Activated CD4-positive, alpha-beta T cell treated with anti-CD3 and anti-CD28 coated beads, Interleukin-2, amount 50 U/mL, for 24 hours (primary cell): ENCODE results near the gene SNRPA.

Source experiments
- DNase-seq, 2 donors: peaks; one replicate each; pipeline ENCODE4 v3.0.0-alpha.2; 2020; ENCODE audit warnings: low read depth in 1 of 2, low spot score in 1 of 2

Gene SNRPA

DNA sequence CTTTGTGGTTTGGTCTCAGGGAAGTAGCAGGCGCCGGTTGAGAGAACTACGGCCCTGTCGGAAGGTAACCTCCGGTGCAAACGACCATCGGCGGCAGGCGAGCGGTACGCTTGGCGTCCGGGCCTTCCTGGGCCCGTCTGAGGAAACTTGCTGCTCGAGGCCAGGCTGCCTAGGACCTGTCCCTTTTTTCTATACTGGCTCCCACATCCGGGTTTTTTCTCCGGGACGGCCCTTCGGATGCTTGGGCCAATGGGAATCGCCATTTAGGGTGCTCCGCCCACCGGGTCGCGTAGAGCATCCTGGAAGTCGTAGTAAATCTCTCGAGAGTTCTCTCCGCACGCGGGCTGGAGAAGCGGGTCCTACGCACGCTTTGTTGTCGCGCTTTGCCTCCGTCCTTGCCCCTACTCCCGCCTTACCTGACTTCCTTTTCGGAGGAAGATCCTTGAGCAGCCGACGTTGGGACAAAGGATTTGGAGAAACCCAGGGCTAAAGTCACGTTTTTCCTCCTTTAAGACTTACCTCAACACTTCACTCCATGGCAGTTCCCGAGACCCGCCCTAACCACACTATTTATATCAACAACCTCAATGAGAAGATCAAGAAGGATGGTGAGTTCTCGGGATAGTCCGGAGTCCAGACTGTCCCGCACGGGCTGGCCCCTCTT, at the start of gene SNRPA:
Gene SNRPA (plus strand): TSS at position 330 of the 664 bp plus-strand sequence. CDS start 206 bp downstream, at position 536.
- peak in 1 of 2 donors; percentile 97 for DNase-seq

DNA sequence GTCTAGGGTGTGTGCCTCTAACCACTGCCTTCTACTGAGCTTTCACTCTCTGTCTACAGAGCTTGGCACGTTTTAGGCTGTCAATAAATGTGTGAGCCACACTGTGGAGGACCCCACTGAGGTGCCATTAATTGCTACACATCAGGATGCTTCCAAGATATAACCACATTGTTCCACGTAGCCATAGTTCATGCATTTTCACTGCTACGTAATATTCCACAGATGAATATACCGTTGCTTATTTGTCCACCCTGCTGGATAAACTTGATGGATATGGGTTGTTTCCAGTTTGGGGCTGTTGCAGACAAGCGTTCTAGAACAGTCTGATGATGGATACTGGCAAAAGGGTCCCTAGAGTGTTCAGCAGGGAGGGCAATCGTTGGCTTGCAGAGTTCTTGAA, 49.2 kb upstream of the SNRPA start:
- no peak for DNase-seq

DNA sequence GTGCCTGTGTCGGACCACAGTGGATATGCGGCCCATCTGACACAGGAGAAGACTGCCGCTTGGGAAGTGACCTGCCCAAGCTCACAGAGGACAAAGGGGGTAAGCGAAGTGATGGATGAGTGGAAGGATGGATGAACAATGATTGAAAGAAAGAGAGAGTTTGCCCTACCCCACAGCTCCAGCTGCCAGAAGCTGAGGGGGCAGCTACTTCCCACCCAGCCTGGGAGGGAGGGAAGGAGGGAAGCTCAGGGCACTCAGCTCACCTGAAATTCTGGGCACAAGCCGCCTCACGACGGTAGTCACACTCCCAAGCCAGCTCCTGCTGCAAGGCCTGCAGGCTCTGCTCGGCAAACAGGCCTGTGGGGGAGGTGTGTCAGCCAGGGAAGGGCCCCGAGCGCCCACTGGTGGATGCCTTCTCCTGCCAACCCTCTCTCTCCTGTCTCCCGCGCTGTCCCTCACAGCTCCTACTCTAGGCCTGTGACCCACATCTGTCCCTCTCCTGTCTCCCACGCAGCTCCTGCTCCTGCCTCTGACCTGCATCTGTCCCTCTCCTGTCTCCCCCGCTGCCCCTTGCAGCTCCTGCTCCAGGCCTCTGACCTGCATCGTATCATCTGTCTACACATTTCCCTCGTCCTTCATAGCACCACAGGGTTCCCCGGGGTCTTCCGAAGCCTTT, 48.5 kb upstream of the SNRPA start:
- DNase-seq: no peak

DNA sequence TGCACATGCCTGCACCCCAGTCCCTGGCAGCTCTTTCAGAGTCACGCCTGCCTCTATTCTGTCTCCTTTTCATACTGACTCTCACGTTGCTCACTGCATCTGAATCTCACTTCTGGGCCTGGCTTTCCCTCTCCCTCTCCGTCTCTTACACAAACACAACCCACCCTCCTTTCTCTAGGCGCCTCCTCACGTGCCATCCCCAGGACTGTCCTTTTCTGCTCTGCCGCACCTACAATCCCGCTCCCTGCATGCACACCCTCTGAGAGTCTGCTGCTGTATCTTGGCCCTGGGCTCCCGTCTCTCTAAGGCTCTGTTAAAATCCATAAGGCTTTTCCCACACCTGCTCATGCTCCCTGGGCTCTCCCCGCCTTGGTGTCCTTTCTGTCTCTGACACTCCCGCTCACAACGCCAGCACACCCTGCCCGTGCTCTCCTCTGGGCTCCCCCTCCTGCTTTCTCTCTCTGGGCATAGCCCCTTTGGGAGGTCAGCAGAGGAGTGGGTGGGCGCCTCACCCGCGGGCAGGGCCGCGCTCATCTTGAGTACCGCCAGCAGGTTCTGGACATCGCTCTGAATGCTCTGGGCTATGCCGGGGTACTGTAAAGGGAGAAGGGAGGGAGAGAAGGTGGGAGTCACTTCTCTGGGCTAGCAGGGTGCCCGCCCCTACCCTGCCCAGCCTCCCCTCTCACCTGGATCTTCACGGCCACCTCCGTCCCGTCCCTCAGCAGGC, 47.8 kb upstream of the SNRPA start:
- no peak for DNase-seq

DNA sequence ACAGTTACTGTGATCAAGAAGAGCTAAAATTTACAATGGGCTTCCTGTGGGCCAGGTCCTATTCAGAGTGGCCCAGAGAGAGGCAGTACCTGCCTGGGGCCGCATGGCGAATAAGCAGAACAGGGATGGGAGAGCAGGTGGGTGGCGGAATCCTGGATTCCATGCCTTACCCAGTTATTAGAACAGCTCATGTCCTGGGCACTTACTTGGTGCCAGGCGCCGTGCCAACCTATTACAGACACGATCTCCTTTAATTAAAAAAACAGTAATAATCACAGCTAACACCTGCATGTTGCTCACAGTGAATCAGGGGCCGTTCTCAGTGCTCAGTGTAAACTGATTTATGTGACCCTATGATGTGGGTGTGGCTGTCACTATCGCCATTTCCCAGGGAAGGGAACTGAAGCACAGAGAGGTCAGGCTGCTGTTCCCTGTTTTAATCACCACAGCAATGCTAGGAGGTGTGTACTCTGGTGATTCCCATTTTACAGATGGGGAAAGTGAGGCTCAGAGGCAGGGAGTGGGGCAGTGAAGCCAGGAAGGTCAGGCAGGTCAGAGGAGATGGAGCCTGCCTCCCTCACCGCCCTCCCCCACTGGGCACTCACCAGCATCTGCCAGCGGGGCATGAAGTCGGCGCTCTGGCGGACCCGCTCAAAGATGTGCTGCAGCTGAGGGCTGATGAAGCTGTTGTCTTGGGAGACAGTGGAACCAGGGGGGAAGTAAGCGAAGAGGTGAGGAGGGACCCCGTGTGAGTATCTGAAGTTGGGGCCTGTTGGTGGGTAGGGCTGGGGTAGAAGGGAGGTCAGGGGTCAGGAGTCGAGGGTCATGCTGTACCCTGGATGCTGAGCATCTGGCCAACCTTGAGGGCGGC, 46.3 kb upstream of the SNRPA start:
- DNase-seq: no peak

DNA sequence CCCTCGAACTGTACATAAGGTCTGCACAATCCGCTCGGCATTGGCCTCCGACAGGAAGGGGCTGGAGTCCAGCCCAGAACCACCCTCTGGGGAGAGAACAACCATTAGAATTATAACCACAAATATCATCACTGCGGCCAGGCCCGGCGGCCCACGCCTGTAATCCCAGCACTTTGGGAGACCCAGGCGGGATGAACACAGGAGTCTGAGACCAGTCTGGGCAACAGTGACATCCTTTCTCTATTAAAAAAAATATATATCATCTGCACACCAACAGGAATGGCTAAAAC, 45.7 kb upstream of the SNRPA start:
- DNase-seq: no peak

DNA sequence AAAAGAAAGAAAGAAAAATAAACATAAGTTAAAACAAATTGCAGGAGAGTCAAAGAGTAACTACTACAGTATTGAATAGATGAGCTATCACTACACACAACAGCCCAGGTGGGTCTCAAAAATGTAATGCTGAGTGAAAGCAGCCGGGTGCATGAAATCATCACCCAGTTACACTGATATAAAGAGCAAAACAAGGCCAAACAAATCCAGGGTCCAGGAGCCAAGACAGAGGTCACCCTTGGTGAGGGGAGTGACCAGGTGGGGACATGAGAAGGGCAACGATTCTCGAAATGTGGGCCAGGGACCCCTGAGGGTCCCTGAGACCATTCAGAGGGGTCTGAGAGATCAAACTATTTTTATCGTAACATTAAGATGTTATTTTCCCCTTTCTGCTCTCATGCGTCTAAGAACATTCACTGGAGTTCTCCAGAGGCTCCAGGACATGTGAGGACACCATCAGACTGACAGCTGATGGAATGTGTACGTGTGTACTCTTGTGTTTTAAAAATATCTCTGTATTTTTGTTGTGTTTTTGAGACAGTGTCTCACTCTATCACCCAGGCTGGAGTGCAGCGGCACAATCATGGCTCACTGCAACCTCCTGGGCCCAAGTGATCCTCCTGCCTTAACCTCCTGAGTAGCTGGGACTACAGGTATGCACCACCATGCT, 44.9 kb upstream of the SNRPA start:
- no peak for DNase-seq

DNA sequence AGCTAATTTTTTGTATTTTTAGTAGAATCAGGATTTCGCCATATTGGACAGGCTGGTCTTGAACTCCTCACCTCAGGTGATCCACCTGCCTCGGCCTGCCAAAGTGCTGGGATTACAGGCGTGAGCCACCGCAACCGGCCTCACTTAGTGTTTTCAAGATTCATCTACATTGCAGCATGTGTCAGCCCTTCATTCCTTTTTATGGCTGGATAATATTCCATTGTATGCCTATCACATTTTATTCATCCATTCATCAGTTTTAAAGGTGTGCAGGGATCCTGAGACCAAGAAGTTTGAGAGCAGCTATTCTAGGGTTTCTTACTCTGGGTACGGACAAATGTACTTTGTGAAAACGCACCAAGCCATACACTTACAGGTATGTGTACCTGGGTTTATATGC, 43.4 kb upstream of the SNRPA start:
- DNase-seq: no peak

DNA sequence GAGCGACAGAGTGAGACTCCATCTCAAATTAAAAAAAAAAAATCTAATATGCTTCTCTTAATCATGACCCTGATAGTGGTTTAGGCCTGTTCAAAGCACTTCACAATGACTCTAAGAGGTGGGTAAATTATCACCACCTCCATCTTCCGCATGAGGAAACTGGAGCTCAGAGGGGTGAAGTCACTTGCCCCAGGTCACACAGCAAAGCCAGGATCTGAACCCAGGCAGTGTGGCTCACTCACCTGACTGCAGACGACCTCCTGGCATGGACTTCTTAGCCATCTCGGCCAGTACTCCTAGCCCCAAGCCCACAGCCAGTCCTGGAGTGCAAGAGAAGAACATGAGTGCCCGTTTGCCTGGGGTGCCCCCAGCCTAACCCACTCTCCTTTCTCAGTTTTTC, 41.2 kb upstream of the SNRPA start:
- no peak for DNase-seq

DNA sequence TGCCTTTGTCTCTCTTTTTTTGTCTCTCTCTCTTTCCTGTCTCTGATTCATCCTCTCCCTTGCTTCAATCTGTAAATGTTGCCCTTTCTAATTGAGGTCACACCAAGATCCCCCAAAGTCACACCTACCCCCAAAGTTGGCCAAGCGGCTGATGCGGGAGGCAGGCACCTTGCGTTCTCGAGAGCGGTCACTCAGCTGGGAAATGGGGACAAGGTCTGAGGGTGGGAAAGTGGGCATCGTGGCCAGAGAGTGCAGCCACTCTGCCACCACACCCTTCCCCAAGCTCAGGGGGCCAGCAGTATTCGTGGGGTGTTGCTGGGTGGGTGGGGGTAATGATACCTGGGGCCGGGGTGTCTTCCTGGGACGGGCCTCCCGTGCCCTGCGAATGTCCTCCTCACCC, 37.1 kb upstream of the SNRPA start:
- no peak for DNase-seq

DNA sequence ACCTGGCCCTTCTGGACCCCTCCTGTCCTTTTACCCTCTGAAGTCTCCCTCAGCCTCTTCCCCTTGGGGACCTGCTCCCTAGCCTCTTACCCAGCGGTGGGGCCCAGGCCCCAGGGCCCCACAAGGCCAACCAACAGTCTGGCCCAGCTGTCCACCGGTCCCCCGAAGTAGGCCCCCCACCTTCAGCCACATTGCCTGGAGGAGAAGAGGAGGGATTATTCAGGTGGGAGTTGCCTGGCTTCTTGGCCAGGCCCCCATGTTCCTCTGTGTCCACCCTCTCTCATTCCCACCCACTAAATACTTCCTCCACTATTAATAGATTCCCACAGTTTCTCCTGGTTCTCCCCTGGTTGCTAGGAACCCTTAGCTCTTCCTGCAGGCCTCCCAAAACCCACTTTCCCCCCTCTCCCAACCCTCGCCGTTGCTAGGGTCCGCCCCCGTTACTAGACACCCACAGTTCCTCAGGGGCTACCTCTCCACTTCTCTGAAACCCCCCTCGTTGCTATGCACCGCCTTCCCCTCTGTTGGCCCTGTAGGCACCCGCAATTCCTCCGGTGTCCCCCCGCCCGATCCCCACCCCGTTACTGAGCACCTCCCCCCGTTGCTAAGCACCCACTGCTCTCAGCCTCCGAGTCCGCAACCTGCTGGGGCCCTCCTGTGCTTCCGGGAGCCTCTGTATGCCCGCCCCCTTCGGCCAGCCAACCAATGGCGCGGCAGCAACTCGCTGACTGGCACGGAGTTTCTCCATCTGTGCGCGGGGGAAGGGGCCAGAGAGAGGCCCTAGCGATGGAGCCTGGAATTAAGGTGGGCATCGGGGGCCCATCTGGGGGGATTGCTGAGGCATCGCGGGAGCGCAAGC, 36.3 kb upstream of the SNRPA start:
- peak; percentile 76 to 87 for DNase-seq

DNA sequence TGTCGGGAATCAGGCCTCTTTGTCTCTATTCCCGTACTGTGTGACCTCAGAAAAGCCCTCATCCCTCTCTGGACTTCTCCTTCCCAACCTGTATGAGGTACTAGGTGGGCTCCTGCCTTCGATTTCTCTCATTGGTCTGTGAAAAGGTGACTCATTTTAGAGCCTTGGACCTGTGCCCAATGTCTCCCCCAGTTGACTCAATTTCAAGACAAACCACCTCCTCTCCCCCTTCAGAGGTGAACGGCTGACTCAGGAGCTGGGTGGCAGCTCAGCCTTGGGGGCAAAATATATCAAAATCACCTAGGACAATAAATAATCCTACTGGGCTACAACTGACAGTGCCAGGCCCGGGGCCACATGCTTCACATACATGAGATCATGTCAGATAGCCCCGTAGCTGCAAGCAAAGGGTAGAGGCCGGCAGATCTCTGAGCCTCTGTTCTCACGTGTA, 34.9 kb upstream of the SNRPA start:
- DNase-seq: peak; percentile 41 to 75

DNA sequence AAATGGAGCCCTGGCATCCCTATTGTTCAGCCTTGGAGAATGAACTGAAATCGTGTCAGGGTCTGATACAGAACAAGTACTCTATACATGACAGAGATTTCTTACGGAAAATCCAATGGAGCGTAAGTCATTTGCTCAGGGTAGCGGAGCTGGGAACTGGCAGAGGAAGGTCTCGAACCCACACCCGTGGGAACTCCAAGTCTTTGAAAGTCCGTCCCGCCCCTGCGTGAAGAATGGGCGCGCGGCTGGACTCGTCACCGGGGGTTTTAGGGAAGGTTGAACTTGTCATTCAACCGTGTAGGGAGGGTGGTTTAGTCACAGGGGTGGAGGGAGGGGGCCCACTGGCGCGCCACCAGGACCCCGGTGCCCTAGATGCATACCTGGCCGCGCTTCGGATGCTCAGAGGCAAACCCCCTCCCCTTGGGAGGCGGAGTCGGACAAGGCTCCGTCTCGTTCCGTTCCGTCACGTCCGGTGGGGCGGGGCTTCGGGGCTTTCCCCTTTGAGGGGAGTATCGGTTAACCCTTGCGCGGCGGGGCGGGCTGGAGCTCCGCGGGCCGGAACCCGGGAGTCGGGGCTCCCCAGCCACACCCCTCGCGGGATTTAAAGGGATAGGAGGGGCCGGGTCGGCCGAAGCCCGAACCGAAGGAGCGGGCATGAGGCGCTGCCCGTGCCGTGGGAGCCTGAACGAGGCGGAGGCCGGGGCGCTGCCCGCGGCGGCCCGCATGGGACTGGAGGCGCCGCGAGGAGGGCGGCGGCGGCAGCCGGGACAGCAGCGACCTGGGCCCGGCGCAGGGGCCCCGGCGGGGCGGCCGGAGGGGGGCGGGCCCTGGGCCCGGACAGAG, 34.3 kb upstream of the SNRPA start, which contains the start of the genes COQ8B and ITPKC:
Gene COQ8B (minus strand): TSS at position 405 of the 843 bp plus-strand sequence. CDS start 2,254 bp downstream, outside the sequence.
Gene ITPKC (plus strand): TSS at position 631 of the 843 bp plus-strand sequence. CDS start 24 bp downstream, at position 655.
- DNase-seq: peak; percentile 99 to 100

DNA sequence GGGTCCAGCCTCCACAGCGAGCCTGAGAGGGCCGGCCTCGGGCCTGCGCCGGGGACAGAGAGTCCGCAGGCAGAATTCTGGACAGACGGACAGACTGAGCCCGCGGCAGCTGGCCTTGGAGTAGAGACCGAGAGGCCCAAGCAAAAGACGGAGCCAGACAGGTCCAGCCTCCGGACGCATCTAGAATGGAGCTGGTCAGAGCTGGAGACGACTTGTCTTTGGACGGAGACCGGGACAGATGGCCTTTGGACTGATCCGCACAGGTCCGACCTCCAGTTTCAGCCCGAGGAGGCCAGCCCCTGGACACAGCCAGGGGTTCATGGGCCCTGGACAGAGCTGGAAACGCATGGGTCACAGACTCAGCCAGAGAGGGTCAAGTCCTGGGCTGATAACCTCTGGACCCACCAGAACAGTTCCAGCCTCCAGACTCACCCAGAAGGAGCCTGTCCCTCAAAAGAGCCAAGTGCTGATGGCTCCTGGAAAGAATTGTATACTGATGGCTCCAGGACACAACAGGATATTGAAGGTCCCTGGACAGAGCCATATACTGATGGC, 33.6 kb upstream of the SNRPA start:
- DNase-seq: no peak

DNA sequence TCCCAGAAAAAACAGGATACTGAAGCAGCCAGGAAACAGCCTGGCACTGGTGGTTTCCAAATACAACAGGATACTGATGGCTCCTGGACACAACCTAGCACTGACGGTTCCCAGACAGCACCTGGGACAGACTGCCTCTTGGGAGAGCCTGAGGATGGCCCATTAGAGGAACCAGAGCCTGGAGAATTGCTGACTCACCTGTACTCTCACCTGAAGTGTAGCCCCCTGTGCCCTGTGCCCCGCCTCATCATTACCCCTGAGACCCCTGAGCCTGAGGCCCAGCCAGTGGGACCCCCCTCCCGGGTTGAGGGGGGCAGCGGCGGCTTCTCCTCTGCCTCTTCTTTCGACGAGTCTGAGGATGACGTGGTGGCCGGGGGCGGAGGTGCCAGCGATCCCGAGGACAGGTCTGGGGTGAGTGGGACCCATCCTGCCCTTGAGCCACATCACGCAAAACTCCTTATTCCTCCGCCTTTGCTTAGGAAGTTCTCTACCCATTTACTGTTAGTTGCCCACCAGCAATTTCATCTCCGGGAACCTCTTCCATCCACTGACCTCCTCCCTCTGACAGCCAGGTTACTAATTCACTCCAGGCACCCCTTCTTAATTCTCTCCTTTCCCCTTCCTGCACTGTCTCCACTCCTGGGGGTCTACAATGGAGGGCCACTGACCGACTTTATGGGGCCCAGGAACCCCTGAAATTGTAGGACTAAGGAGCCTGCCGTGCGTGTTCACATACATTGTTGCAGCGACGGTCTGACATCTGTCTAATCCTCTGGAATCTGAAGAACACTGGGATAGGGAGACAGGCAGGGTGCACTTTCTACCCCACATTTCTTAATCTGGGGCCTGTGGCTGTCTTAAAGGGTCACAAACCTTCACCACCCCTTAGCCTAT, 32.9 kb upstream of the SNRPA start:
- DNase-seq: no peak

DNA sequence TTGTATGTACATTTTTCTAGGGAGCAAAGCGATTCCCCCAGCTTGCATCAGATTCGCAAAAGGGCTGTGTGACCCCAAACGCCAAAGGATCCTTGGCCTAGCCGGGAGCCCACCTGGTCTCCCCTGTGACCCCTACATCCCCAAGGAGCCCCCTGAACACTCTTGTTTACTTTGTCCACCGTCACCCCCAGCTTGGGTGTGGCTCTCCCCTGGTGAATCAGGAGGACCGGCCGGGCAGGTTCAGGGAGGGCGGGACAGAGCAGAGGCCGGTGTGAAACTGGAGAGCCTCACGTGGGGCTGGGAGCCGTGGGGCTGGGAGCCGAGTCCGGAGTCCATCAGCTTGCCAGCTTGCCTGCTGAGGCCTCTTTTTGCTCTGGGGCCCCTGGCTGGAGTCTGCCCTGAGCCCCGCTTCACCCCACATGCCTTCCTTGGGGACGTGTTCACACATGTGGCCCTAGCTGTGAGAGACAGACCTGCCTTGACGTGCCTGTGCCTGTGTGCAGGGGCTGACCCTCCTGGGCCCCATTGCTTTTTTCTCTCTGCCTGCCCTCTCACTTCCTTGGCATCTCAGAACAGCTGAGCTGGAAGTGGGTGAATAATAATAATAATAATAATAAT, 32.1 kb upstream of the SNRPA start:
- no peak for DNase-seq

DNA sequence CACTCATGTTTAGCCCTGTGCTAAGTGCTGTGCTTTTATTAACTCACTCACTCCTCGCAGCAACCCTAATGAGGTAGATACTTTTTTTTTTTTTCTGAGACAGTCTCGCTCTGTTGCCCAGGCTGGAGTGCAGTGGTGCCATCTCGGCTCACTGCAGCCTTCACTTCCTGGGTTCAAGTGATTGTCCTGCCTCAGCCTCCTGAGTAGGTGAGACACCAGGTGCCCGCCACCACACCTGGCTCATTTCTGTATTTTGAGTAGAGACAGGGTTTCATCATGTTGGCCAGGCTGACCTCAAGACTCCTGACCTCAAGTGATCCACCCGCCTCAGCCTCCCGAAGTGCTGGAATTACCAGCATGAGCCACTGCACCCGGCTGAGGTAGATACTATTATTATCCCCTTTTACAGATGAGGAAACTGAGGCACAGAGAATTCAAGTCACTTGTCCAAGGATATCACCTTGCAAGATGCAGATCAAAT, 31.5 kb upstream of the SNRPA start:
- no peak for DNase-seq
